Ascending aorta (tissue), 2 donors: ENCODE measurements around the gene SRP68. TPM values are rescaled to one million over a fixed set of nuclear protein-coding genes. Genes with fewer than 3 reads are reported as not detected.

Experiments used
- DNase-seq, 2 donors: peaks; one replicate each; pipeline ENCODE4 v3.0.0-alpha.2; 2019; ENCODE audit warnings: low spot score in 2 of 2
- H3K27ac ChIP-seq, 2 donors: fragments of 200-600 bp; sonication (generic); one replicate each; pipeline ENCODE4 v1.5.1; 2016 to 2017; ENCODE audit warnings: mild to moderate bottlenecking in 1 of 2
- H3K27me3 ChIP-seq: fragments of 200-600 bp; sonication (generic); one replicate; pipeline ENCODE4 v1.5.1; 2017
- H3K36me3 ChIP-seq, 2 donors: fragments of 200-600 bp; sonication (generic); one replicate each; pipeline ENCODE4 v1.5.1; 2016
- H3K4me1 ChIP-seq, 2 donors: fragments of 200-600 bp; sonication (generic); one replicate each; pipeline ENCODE4 v1.5.1; 2016 to 2017; ENCODE audit warnings: mild to moderate bottlenecking in 1 of 2
- H3K4me3 ChIP-seq, 2 donors: fragments of 200-600 bp; sonication (generic); one replicate each; pipeline ENCODE4 v1.5.1; 2016 to 2017; ENCODE audit warnings: mild to moderate bottlenecking in 1 of 2
- H3K9me3 ChIP-seq, 2 donors: fragments of 200-600 bp; sonication (generic); one replicate each; pipeline ENCODE4 v1.5.1; 2016
- CTCF ChIP-seq, 3 experiments: fragments of 200-600 bp in 2 of 3; fragments of 450-650 bp in 1 of 3; sonication (generic) in 2 of 3; IDR thresholded peaks; one replicate each; pipeline ENCODE4 v1.5.1; 2016 to 2019; ENCODE audit warnings: antibody characterized with exemption in 3 of 3, mild to moderate bottlenecking in 1 of 3, moderate library complexity in 1 of 3
- intact Hi-C: fragments of 100-400 bp; cut with DNase I; formaldehyde crosslinking; loops from one replicate; pipeline ENCODE4 v1.15.1; 2023
- total RNA-seq: library from RNA; depleted of rRNA; stranded (reverse); fragments of >200 nt; gene quantifications from one replicate; pipeline ENCODE4 v1.1.0, GENCODE V29; 2016

The SRP68 gene
- total RNA-seq, 1 donor from 2014 or later, result 15.6 TPM

GRCh38 chr17:75996665-75997590 is 75.4 kb downstream of the SRP68 start:
- no peak overlapping the region for H3K4me3 ChIP-seq
- no peaks in the 10 kb centered on the region for H3K4me1 ChIP-seq
- H3K36me3 ChIP-seq, result peaks cover 4 to 6% of the 10 kb centered on the region in 2 donors
- no peak for DNase-seq
- no peaks in the 10 kb centered on the region for H3K27me3 ChIP-seq
- TF ChIP-seq CTCF (IDR thresholded peaks at IDR 0.05), result no peak
- no peaks in the 10 kb centered on the region for H3K9me3 ChIP-seq
- intact Hi-C loops, result no loop called here
- no peak overlapping the region for H3K27ac ChIP-seq

GRCh38 chr17:75995385-75995925 is 76.9 kb downstream of the SRP68 start:
- no peak for DNase-seq
- intact Hi-C loops, result no loop called here
- Histone ChIP-seq H3K27me3 (no peaks in the 10 kb centered on the region), H3K9me3 (no peaks in the 10 kb centered on the region), H3K4me1 (no peaks in the 10 kb centered on the region), H3K27ac (no peak overlapping the region), H3K4me3 (no peak overlapping the region), H3K36me3 (peaks cover 4 to 12% of the 10 kb centered on the region in 2 donors)
- no peak for TF ChIP-seq CTCF (IDR thresholded peaks at IDR 0.05)

- no peak for DNase-seq
- intact Hi-C loops, result no loop called here
- no peak overlapping the region for H3K27ac ChIP-seq
Measured at GRCh38 chr17:75994802-75995370, 77.4 kb downstream of the SRP68 start.

GRCh38 chr17:75991396-75991795 is 80.9 kb downstream of the SRP68 start:
- no peaks in the 10 kb centered on the region for H3K4me1 ChIP-seq
- peaks cover 4 to 12% of the 10 kb centered on the region in 2 donors for H3K36me3 ChIP-seq
- no peak for TF ChIP-seq CTCF (IDR thresholded peaks at IDR 0.05)
- intact Hi-C loops, result no loop called here
- H3K9me3 ChIP-seq, result no peaks in the 10 kb centered on the region
- H3K4me3 ChIP-seq, result no peak overlapping the region
- DNase-seq, result no peak
- no peaks in the 10 kb centered on the region for H3K27me3 ChIP-seq
- H3K27ac ChIP-seq, result no peak overlapping the region

More at GRCh38 chr17:75994802-75995370, 77.4 kb downstream of the SRP68 start:
- Histone ChIP-seq H3K4me3 (no peak overlapping the region), H3K4me1 (no peaks in the 10 kb centered on the region), H3K9me3 (no peaks in the 10 kb centered on the region), H3K27me3 (no peaks in the 10 kb centered on the region), H3K36me3 (peaks cover 4 to 12% of the 10 kb centered on the region in 2 donors)
- TF ChIP-seq CTCF (IDR thresholded peaks at IDR 0.05), result no peak

Other genes starting within 250 kb of the SRP68 start
- gene UNC13D, start 228.1 kb downstream of the SRP68 start, total RNA-seq, result 33.1 TPM
- 50.7 TPM for gene WBP2, start 217.2 kb downstream of the SRP68 start, total RNA-seq
- gene TRIM47, start 193.9 kb downstream of the SRP68 start, total RNA-seq, result 132 TPM
- gene TRIM65, start 175.6 kb downstream of the SRP68 start, total RNA-seq, result 43.3 TPM
- gene MRPL38, start 167.6 kb downstream of the SRP68 start, total RNA-seq, result 31.9 TPM
- 8.9 TPM for gene FBF1, start 131.5 kb downstream of the SRP68 start, total RNA-seq
- gene ACOX1, start 93.4 kb downstream of the SRP68 start, total RNA-seq, result 18.5 TPM
- 33.6 TPM for gene TEN1, start 93.3 kb downstream of the SRP68 start, total RNA-seq
- gene CDK3, start 71.7 kb downstream of the SRP68 start, total RNA-seq, result 2.1 TPM
- not detected for gene EVPL, start 45.2 kb downstream of the SRP68 start, total RNA-seq
- gene GALR2, start 2.3 kb upstream of the SRP68 start, total RNA-seq, result 2.3 TPM
- not detected for gene ZACN, start 6.7 kb upstream of the SRP68 start, total RNA-seq
- 123 TPM for gene EXOC7, start 31.3 kb upstream of the SRP68 start, total RNA-seq
- gene FOXJ1, start 68.7 kb upstream of the SRP68 start, total RNA-seq, result not detected
- 2.4 TPM for gene RNF157, start 168.0 kb upstream of the SRP68 start, total RNA-seq
- gene UBALD2, start 192.8 kb upstream of the SRP68 start, total RNA-seq, result 15.9 TPM
- 10.6 TPM for gene QRICH2, start 235.8 kb upstream of the SRP68 start, total RNA-seq